ACC112 (cell line): Measurements from ENCODE around the gene TRIB2.

Experiments
- H2AFZ ChIP-seq: fragments of 200-600 bp; sonication (generic); one replicate; pipeline ENCODE4 v1.6.0; 2017; ENCODE audit warnings: antibody characterized with exemption, low read length; ENCODE audit not compliant: unreplicated experiment
- H3K27ac ChIP-seq: fragments of 200-600 bp; sonication (generic); 2 replicates; pipeline ENCODE4 v1.5.1; 2014; ENCODE audit warnings: low read depth, mild to moderate bottlenecking, antibody characterized with exemption, low read length, moderate library complexity
- H3K27me3 ChIP-seq: fragments of 200-600 bp; sonication (generic); 2 replicates; pipeline ENCODE4 v1.6.1; 2014; ENCODE audit warnings: mild to moderate bottlenecking, antibody characterized with exemption, low read length, moderate library complexity, mixed read lengths; ENCODE audit not compliant: insufficient read depth
- H3K36me3 ChIP-seq: fragments of 200-600 bp; sonication (generic); 2 replicates; pipeline ENCODE4 v1.6.1; 2016; ENCODE audit warnings: mild to moderate bottlenecking, antibody characterized with exemption, low read length, moderate library complexity, mixed read lengths; ENCODE audit not compliant: insufficient read depth
- H3K4me1 ChIP-seq: fragments of 200-600 bp; sonication (generic); one replicate; pipeline ENCODE4 v1.6.1; 2016; ENCODE audit warnings: low read length, mixed read lengths; ENCODE audit not compliant: insufficient read depth, unreplicated experiment, control insufficient read depth
- H3K4me3 ChIP-seq: fragments of 200-600 bp; sonication (generic); 2 replicates; pipeline ENCODE4 v1.5.1; 2014; ENCODE audit warnings: mild to moderate bottlenecking, low read depth, low read length
- H3K79me2 ChIP-seq: fragments of 200-600 bp; sonication (generic); one replicate; pipeline ENCODE4 v1.6.0; 2016; ENCODE audit warnings: low read length; ENCODE audit not compliant: control insufficient read depth, unreplicated experiment, insufficient read depth

TRIB2 gene

GRCh38 chr2:12682017-12682416 is 34.7 kb upstream of the TRIB2 start:
- Histone ChIP-seq H2AFZ (no peak overlapping the region), H3K4me1 (no peaks in the 10 kb centered on the region), H3K27ac (no peak overlapping the region), H3K27me3 (no peaks in the 10 kb centered on the region), H3K79me2 (no peaks in the 10 kb centered on the region), H3K4me3 (no peak overlapping the region), H3K36me3 (no peaks in the 10 kb centered on the region)

- no peak overlapping the region for H2AFZ ChIP-seq
- no peaks in the 10 kb centered on the region for H3K36me3 ChIP-seq
Measured at GRCh38 chr2:12683457-12684100, 33.2 kb upstream of the TRIB2 start.

GRCh38 chr2:12684471-12684936 is 32.2 kb upstream of the TRIB2 start:
- H3K27ac ChIP-seq = no peak overlapping the region
- H3K4me1 ChIP-seq = no peaks in the 10 kb centered on the region
- H3K4me3 ChIP-seq = no peak overlapping the region
- no peaks in the 10 kb centered on the region for H3K36me3 ChIP-seq
- H2AFZ ChIP-seq = no peak overlapping the region
- H3K27me3 ChIP-seq = no peaks in the 10 kb centered on the region
- no peaks in the 10 kb centered on the region for H3K79me2 ChIP-seq

More at GRCh38 chr2:12683457-12684100, 33.2 kb upstream of the TRIB2 start:
- no peak overlapping the region for H3K4me3 ChIP-seq
- no peaks in the 10 kb centered on the region for H3K79me2 ChIP-seq
- H3K4me1 ChIP-seq = no peaks in the 10 kb centered on the region
- no peaks in the 10 kb centered on the region for H3K27me3 ChIP-seq
- H3K27ac ChIP-seq = no peak overlapping the region

GRCh38 chr2:12685145-12685544 is 31.6 kb upstream of the TRIB2 start:
- Histone ChIP-seq H3K36me3 (no peaks in the 10 kb centered on the region), H3K4me1 (no peaks in the 10 kb centered on the region), H3K27me3 (no peaks in the 10 kb centered on the region), H3K4me3 (no peak overlapping the region), H3K79me2 (no peaks in the 10 kb centered on the region), H2AFZ (no peak overlapping the region), H3K27ac (no peak overlapping the region)

- H3K27ac ChIP-seq = no peak overlapping the region
- H3K79me2 ChIP-seq = no peaks in the 10 kb centered on the region
- no peaks in the 10 kb centered on the region for H3K36me3 ChIP-seq
- no peak overlapping the region for H3K4me3 ChIP-seq
- no peaks in the 10 kb centered on the region for H3K27me3 ChIP-seq
- H2AFZ ChIP-seq = no peak overlapping the region
- H3K4me1 ChIP-seq = no peaks in the 10 kb centered on the region
Measured at GRCh38 chr2:12685956-12686355, 30.8 kb upstream of the TRIB2 start.

- Histone ChIP-seq H2AFZ (no peak overlapping the region), H3K4me3 (no peak overlapping the region), H3K4me1 (no peaks in the 10 kb centered on the region), H3K79me2 (no peaks in the 10 kb centered on the region), H3K36me3 (no peaks in the 10 kb centered on the region), H3K27me3 (no peaks in the 10 kb centered on the region), H3K27ac (no peak overlapping the region)
Measured at GRCh38 chr2:12686708-12687283, 29.9 kb upstream of the TRIB2 start.

- Histone ChIP-seq H3K4me3 (no peak overlapping the region), H3K36me3 (no peaks in the 10 kb centered on the region), H3K27me3 (no peaks in the 10 kb centered on the region), H3K4me1 (no peaks in the 10 kb centered on the region), H3K79me2 (no peaks in the 10 kb centered on the region), H3K27ac (no peak overlapping the region), H2AFZ (no peak overlapping the region)
Measured at GRCh38 chr2:12688091-12688490, 28.6 kb upstream of the TRIB2 start.

GRCh38 chr2:12688893-12689292 is 27.8 kb upstream of the TRIB2 start:
- no peak overlapping the region for H3K27ac ChIP-seq
- H3K4me1 ChIP-seq = no peaks in the 10 kb centered on the region
- no peaks in the 10 kb centered on the region for H3K79me2 ChIP-seq
- no peak overlapping the region for H2AFZ ChIP-seq
- no peak overlapping the region for H3K4me3 ChIP-seq
- H3K27me3 ChIP-seq = no peaks in the 10 kb centered on the region
- H3K36me3 ChIP-seq = no peaks in the 10 kb centered on the region

- H3K27me3 ChIP-seq = no peaks in the 10 kb centered on the region
Measured at GRCh38 chr2:12693509-12693908, 23.2 kb upstream of the TRIB2 start.

GRCh38 chr2:12694990-12695774 is 21.6 kb upstream of the TRIB2 start:
- Histone ChIP-seq H3K4me3 (no peak overlapping the region), H3K27me3 (no peaks in the 10 kb centered on the region), H3K79me2 (no peaks in the 10 kb centered on the region), H3K36me3 (no peaks in the 10 kb centered on the region), H3K4me1 (no peaks in the 10 kb centered on the region), H3K27ac (no peak overlapping the region), H2AFZ (no peak overlapping the region)

More at GRCh38 chr2:12693509-12693908, 23.2 kb upstream of the TRIB2 start:
- no peaks in the 10 kb centered on the region for H3K79me2 ChIP-seq
- no peak overlapping the region for H2AFZ ChIP-seq
- no peak overlapping the region for H3K27ac ChIP-seq
- no peaks in the 10 kb centered on the region for H3K36me3 ChIP-seq
- no peaks in the 10 kb centered on the region for H3K4me1 ChIP-seq
- H3K4me3 ChIP-seq = no peak overlapping the region
